ENCODE results near the gene RBM15.

- no peak for TF ChIP-seq CTCF (IDR thresholded peaks at IDR 0.05)
- TF ChIP-seq POLR2A (IDR thresholded peaks at IDR 0.05) = no peak
Measured at GRCh38 chr1:110375490-110375889, 36.3 kb downstream of the RBM15 start.
